ENCODE results near the gene COA7.

COA7 gene

DNA sequence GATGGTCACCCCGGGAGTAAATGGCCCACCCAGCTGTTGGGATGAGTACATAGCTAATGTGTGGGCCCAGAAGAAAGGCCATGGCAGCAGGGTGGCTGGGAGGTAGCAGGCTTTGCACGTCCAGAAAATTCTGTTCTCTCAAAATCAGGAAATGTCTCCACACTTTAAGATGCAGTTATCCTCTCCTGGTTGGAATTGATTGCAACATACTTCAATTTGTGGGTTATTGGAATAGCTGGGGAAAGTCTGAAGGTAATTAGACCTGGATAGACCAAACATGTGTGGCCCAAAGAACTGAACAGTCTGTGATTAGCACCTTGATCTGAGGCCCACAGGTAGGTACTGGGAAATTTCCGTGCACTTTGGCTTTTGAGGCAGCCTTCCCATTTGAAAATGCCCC is 30.2 kb downstream of the COA7 start:
- DNase-seq: no peak

DNA sequence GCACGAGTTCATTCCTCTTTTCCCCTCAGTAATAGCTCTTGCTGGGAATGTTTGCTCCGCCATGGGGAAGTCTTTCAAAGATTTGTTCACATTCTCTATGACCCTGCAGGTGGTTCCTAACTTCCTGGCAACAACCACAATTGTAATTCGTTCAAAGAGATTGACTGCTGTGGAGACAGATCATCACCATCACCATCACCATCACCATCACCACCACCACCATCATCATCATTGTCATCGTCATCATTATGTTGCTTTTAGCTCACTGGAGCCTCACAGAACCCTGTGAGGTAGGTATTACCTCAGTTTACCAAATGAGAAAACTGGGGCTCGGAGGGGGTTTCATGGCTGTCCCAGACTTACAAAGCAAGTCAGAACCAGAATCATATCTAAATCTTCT is 30.9 kb downstream of the COA7 start:
- no peak for DNase-seq

DNA sequence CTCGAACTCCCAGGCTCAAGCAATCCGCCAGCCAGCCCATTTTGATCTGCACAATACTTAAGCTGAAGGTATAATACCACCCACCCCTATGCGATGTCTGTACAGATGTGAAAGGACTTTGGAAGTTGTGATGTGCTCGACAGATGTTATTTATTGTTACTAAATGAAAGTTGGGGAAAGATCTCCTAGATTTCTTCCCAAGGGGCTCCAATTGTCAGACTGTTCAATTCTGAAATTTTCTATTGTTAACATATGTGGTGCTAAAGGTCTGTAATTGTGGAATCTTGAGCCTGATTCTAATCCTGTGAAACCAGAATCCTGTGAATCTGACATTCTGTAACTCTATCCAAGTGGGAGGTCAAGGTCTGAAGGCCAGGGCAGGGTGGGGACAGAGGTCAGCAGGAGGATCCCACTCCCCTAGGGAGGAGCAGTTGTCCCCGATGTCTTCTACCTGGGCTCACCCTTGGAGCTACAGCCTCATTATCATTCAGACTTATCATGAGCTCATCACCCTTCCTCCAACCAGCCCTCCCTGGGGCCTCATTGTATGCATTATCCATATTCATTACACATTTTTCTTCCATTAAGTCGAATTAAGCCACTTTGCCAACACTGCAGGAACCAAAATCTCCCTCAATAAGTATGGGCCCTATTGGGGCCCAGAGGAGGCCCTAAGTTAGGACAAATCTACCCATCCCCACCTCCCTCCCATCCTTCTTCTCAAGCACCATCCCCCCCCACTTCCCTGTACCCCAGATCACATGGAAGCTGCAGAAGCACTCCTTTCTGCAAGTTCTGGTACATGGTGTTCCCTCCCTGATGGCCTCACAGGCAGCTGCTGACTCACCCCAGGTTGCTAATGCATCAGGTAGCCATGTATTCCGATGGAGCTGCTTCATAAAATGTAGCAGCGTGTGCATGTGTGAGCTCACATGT is 32.9 kb downstream of the COA7 start:
- no peak for DNase-seq

DNA sequence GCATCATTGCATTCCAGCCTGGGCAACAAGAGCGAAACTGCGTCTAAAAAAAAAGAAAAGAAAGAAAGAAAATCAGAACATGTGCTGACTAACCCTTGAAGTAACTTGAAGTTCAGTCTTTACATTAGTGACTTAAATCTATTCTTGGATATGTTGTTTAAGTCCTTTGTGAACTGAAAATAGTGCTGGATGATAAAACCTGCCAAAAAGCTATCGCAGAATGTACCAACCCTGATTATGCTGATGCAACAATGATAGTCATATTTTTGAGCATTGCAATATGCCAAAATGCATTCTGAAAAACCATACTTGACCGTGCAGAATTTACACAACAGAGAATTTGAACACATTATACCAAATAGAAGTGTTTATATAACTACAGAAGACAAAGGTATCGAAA is 34.4 kb downstream of the COA7 start:
- DNase-seq: no peak

DNA sequence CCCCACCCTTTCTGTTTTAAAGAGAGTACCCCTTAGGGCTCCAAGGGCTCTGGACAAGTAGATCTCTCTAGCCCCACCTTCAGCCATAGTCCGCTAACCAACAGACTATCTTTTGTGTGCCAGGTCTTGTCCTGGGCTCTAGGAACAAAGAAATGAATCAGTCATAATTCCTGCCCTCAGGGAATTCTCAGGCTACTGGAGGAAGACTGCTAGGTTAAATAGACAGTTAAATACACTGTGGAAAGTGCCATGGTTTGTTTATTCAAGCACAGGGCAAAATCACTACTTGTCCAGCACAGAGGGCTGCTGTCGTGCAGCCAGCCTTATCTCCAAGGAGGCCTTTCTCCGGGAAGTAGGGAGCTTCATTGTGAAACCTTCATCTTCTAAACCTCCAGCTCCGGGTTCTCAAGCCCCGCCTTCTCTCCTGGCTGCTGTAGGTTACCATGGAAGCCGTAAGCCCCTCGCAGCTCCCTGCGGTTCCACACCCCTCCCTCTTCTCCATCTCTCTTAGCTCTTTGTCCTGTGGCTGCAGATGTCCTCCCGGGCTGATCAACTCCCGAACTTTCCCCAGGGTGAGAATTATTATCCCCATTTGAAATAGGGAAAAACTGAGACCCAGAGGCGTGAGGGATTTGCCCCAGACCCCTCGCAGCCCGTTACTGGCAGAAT is 35.4 kb downstream of the COA7 start:
- no peak for DNase-seq

DNA sequence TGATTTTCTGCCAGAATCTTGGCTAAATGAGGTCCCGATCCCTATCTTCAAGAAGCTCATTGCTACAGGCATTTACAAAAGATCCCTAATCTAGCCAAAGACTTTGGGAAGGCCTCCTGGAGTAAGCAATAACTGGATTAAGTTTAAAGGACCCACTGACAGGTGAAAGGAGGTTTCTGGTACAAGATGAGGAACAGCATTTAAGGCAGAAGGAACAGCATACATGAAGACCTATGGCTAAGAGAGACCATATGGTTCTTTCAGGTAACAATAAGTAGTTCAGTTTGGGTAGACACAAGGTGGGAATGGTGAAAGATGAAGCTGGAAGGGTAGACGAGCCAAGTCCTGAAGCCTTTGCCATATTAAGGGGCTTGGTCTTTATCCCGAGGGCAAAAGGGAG is 37.3 kb downstream of the COA7 start:
- DNase-seq: no peak

DNA sequence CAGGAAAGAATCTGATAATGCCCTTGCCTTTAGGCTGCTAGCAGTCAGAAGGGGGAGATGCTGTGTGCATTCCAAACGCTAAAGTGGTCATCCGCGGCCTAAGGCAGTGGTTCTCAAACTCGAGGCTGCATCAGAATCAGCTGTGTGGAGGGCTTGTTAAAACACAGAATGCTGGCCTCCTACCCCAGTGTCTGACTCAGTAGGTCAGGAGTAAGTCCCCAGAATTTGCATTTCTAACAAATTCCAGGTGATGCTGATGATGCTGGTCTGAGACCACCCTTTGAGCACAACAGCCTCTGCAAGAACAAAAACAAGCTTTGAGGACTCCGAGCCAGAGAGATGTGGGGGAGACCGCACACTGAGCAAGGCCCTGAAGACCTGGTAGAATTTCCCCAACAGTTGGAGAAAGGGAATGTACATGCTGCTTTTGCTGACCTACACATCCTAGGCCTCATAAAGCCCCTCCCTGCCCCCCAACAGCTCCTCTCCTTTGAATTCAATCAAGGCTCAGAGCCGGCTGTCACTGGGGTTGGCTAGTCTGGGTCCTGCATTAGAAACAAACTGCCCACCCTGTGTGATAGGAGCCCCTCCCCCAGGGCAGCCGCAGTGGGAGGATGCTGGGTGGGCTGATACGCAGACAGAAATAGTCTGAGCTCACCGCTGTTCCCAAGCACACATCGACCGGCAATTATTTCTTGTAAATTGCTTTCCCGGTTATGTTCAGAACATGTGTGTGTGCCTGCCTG is 38.1 kb downstream of the COA7 start:
- no peak for DNase-seq

DNA sequence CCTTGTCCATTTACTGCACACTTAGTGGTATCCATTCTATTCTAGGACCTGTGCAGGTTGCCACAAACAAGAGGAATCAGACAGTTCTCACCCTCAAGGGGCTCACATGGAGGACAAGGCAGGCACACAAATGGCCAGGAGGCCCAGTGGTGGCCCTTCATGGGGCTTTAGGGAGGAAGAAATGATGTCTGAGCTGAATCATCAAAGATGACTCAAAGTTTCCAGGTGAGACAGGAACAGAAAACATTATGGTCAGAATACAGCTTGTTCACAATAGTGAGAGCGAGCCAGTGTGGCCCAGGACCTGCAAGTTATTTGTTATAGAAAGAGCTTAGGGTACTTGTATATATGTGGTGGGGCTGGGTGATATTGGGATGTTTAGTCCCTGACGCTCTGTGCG is 38.8 kb downstream of the COA7 start:
- DNase-seq: no peak

DNA sequence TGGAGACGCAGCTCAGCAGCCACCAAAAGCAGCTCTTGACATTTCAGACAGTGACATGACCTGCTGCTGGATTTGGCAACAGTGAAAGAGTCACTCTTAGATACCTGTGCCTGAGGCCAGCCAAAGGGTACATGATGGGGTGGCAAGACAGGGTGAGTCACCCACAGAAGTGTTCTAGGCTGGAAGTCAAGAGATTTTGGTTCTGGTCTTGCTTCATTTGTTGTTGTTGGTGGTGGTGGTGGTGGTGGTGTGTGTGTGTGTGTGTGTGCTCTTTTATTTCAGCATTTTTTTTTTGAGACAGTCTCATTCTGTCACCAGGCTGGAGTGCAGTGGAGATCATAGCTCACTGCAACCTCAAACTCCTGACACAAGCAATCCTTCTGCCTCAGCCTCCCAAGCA is 39.4 kb downstream of the COA7 start:
- no peak for DNase-seq

DNA sequence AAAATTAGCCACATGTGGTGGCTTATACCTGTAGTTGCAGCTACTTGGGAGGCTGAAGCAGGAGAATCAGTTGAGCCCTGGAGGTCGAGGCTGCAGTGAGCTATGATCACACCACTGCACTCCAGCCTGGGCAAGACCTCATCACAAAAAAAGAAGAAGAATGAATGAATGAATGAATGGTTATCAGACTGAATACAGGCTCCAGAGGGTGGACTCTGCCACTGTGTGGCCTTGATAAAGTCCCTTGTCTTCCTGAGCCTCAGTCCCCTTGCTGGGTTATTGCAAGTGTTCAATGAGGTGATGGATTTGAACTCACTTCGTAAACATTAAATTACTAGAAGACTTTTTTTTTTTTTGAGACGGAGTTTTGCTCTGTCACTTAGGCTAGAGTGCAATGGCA is 40.4 kb downstream of the COA7 start:
- DNase-seq: no peak

DNA sequence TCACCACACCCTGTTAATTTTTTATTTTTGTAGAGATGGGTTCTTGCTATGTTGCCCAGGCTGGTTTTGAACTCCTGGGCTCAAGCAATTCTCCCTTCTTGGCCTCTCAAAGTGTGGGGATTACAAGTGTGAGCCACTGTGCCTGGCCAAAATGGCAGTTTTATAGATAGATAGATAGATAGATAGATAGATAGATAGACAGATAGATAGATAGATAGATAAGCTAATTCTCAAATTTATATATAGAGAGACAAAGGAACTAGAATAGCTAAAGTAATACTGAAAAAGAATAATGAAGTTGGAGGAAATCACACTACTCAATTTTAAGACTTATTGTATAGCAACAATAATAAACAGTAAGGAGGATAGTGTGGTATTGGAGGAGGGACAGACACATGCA is 44.1 kb downstream of the COA7 start:
- DNase-seq: no peak

DNA sequence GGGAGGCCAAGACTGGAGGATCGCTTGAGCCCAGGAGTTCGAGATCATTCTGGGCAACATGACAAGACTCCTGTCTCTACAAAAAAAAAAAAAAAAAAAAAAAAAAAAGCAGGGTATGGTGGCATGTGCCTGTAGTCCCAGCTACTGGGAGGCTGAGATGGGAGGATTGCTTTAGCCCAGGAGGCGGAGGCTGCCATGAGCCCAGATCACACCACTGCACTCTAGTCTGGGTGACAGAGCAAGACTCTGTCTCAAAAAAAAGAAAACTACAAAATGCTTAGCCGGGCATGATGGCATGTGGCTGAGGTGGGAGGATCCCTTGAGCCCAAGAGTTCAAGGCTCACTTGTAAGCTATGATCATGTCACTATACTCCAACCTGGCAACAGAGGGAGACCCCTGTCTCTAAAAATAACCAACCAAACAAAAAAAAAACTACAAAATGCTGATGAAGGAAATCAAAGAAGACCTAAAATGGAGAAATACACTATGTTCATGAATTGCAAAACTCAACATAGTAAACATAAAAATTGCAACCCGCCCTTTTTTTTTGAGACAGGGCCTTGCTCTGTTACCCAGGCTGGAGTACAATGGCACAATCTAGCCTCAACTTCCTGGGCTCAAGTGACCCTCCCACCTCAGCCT is 44.8 kb downstream of the COA7 start:
- DNase-seq: no peak

DNA sequence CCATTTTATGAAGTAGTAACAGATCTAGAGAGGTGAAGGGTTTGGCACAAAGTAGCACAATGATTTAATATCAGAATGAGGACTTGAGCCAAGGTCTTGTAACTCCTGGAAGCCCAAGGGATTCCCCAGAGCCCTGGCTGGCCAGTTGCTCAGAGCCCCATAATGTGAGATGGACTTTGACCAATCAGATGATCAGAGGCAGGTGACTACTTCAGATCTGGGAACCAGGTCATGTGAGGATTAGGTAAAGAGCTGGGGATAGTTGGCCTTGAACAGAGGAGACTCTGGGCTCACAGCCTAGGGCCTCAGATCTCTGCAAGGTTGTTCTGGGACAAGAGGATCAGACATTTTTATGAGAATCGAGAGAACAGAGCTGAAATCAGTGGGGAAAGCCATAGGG is 46.2 kb downstream of the COA7 start:
- DNase-seq: no peak

DNA sequence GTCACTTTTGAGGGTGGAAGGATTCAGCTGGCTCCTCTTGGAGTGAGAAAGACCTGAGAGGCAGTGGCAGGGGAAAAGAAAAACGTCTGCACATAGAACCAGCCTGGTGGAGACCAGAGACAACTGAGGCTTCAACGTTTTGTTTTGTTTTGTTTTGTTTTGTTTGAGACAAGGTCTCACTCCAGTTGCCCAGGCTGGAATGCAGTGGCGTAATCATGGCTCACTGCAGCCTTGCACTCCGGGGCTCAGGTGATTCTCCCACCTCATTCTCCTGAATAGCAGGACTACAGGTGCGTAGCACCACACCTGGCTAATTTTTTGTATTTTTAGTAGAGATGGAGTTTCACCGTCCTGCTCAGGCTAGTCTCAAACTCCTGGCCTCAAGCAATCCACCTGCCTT is 52.9 kb downstream of the COA7 start:
- DNase-seq: no peak

DNA sequence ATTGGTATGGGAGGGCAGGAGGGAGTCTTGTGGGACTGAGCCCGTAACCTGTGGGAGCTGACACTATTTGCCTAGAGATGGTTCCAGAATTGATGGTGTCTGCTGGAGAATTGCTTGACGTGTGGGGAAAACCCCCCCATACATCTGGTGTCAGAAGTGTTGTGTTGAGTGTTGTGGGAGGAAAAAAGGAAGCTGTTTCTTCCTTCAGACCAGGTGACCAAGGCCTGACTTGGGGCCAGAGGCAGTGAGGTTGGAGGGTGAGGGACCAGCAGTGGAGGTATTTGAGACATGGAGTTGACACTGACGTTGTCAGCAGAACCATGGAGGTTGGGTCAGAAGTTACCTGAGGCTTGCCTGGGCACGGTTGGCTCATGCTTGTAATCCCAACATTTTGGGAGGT is 56.8 kb downstream of the COA7 start:
- DNase-seq: no peak

DNA sequence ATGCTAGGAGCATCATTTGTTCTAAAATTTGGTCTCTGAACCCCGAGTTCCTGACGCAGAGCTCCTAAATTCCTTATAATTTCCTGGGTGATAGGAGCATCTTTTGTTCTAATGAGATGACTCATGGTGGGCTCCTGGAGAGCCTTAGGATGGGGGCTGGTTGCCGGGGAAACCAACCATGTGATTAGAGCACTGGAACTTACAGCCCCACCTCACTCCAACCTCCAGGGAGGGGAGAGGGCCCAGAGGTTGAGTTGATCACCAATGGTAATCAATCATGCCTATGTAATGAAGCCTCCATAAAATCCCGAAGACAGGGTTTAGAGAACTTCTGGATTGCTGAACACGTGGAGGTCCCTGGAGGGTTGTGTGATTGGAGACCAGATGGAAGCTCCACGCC is 57.5 kb downstream of the COA7 start:
- DNase-seq: no peak

DNA sequence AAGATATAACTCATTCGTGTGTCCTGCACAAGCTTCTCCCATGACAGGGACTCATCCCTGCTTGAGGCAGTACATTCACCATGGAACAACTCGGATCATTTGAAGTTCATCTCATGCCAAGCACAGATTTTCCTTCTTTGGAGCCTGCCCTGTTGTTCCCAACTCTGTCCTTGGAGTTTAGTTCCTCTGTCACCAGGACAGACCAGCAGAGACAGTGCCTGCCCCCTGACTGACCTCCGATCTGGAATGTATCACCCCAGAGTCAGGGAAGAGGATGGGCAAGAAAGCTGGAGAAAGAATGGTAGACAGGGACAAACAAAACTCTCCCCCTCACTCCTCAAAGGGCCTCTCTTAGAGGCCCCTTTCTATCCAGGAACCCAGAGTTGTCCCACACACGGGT is 60.2 kb downstream of the COA7 start:
- DNase-seq: no peak

DNA sequence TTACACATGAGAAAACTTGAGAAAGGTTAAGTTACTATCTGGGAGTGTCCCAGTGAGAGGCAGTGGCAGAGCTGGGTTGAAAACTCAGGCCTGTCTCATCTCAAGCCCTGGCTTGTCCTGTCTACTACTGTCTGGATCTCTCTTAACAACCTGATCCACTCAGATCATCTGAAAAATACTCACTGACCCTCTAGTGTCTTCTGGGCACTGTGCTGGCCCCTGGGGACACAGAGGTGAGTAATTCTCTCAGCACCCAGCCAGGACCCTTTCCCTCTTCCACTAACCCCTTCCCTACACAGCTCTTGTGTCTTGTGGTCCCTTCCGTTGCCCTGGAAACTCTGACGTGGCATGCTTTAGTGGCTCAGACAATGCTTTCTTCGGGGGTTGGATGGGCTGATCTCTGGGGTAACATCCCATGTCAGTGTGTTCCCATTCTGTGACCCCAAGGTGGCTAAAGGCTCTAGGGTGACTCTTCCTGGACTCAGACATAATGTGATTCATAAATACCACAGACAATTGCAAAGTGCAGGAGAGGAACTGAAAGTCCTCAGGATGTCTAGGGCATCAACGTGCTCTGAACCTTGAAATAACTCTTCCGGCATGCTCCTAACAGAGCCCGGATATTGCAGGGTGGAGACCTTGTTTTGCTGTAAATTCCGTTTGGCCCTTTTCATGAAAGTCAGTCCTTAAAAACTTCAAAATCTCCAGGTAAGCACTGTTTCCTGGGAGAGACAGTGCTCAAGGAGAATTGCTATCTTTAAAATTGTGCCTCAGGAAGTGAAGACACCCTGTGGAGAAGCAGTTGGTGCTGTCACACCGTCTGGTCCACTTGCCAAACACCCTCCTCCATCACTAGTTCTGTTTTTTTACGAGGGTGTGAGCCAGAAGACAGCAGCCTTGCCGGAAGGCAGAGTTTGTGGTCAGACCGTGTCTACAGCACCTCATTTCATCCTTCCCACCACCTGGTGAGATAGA is 61.1 kb downstream of the COA7 start:
- DNase-seq: no peak

DNA sequence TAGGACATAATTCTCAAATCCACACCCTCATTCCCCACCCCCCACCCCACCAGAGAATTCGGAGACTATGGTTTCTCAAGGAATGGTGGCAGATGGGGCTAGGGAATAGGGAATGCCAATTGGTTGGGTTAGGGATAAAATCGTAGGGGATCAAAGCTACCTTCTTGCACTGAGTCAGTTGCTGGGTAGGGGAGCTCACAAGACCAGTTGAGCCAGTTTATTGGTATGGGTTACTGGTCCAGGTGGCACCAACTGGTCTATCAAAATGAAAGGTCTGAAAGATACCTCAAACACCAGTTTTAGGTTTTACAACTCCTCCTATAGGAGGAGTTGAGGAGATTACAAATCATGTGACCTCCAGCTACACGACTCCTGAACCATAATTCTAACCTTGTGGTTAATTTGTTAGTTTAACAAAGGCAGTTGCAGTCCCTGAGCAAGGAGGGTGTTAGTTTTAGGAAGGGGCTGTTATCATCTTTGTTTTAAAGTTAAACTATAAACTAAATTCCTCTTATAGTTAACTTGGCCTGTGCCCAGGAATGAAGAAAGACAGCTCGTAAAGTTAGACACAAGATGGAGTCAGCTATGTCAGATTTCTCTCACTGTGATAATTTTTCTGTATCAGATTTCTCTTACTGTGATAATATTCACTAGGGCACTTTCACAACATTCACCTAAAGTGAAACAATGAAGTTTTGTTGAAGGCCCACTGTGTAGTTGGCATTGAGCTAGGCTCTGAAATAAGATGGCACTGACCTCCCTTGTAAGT is 62.6 kb downstream of the COA7 start:
- DNase-seq: no peak
